GM21529 (cell line): ENCODE measurements around the gene RTN1.

Experiments used
- ATAC-seq: cut with Tn5 transposase; IDR thresholded peaks from one replicate; pipeline ENCODE4 v1.9.1; 2021; ENCODE audit not compliant: unreplicated experiment

Gene RTN1, protein sequence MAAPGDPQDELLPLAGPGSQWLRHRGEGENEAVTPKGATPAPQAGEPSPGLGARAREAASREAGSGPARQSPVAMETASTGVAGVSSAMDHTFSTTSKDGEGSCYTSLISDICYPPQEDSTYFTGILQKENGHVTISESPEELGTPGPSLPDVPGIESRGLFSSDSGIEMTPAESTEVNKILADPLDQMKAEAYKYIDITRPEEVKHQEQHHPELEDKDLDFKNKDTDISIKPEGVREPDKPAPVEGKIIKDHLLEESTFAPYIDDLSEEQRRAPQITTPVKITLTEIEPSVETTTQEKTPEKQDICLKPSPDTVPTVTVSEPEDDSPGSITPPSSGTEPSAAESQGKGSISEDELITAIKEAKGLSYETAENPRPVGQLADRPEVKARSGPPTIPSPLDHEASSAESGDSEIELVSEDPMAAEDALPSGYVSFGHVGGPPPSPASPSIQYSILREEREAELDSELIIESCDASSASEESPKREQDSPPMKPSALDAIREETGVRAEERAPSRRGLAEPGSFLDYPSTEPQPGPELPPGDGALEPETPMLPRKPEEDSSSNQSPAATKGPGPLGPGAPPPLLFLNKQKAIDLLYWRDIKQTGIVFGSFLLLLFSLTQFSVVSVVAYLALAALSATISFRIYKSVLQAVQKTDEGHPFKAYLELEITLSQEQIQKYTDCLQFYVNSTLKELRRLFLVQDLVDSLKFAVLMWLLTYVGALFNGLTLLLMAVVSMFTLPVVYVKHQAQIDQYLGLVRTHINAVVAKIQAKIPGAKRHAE

DNA sequence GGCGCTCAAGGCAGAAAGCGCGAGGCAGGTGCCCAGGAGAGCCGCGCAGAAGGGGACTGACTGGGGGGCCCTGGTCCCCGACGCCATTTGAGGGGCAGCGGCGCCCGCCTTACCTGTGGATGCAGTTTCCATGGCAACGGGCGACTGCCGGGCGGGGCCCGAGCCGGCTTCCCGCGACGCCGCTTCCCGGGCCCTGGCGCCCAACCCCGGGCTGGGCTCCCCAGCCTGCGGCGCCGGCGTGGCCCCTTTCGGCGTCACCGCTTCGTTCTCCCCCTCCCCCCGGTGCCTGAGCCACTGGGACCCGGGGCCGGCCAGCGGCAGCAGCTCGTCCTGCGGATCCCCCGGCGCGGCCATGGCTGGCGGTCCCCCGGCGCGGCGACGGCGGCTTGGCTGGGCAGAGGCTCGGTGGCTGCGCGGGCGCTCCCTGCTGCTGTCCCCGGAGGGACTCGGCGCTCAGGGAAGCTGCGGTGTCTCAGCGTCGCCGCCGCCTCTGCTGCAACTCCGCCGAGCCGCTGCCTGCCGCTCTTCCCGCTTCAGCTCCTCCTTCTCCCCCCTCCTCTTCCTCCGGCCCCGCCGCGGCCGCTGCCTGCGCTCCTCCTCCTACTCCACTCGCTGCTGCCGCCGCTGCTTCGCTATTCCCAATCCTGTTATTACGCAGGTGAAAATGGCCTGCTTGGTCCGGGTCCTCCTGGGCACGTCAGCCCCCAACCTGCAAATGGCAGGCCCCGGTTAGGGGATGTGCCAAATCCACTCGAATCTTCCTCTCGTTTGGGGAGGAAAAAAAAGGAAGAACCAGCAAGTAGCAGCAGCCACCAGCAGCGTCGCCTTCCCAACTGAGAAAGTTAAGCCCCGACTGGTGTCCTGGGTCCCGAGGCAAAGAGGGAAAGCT is at the start of gene RTN1:
TSS of gene RTN1 (minus strand) at position 500 of the 889 bp plus-strand sequence. CDS start at position 354, 146 bp downstream.
- ATAC-seq = peak; percentile 67

DNA sequence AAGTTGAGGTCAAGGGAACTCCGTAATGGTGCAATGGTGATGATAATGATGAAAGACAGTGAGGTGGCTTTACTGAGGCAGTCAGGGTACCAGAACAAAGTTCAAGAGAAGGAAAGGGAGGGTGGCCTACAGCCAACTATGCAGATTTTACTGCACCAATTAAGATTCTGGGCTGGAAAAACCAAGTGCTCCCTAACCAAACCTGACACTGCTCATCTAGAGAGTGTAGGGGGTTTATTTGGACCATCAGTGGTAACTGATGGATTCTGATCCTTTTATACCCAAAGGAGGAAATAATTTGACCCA is 49.8 kb upstream of the RTN1 start:
- no peak for ATAC-seq

DNA sequence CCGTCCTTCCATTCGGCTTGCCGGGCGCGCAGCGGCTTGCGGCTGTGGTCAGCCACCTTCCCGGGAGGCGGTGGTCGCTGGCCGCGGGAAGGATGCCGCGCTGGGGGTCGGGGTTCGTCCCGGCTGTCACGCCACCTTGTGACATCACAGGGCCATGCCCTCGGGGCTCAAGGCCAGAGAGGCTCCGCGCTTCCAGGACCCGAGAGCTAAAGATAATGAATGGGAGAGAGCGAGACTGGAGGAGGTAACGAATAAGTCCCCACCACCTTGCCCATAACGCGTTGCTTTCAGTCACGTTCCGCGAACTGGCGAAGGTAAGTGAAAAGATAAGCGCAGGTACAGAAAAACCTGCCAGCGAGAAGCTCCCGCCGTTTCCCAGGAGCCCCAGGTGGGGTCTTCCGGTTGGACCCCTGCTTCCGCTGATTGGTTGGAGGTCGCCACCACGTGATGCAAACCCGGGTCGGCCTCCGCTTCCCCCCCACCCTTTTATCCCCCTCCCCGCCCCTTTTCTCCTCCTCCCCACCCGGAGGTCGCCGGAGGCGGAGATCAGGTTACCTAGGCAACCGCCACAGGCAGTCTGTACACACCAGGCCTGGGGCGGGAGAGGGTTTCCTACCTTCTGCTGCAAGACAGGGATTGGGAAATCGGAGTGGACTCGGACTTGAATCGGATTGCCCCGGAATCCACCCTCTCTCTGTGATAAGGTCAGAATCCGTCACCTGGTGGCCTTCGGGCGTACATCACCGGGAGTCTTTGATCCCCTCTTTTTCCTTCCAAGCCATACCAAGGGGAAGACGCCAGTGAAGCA is 49.2 kb upstream of the RTN1 start, which contains the start of gene LRRC9:
TSS of gene LRRC9 (plus strand) at position 575 of the 808 bp plus-strand sequence.
- peak; percentile 31 for ATAC-seq

DNA sequence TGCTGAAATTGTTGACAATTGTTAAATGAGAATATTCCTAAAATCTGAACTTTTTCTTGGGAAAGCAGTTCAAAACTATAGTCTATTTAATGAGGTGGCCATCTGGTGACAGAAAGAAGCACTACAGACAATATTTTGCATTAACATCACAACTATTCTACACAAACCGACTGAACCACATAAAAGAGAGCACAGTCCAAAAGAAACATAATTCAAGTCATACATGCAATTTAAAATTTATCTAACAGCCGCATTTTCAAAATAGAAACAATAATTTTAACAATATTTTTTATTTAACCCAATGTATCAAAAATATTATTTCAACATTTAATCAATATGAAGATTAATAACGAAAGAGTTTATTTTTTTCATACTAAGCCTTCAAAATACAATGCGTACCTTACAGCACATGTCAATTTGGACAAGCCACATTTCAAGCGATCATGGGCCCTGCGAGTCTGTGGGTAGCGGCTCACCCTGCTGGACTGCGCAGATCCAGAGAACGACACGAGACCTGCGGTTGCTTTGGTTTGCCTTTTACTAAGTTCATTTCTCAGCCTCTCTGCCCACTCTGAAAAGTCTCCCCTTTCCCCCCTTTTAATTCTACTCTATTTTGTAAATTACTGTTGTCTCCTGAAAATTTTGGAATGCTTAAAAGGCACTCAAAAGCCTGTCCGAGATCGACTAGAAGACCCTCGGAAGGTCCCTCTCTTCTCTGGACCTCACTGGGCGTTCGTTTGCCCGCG is 48.4 kb upstream of the RTN1 start:
- peak; percentile 70 for ATAC-seq

DNA sequence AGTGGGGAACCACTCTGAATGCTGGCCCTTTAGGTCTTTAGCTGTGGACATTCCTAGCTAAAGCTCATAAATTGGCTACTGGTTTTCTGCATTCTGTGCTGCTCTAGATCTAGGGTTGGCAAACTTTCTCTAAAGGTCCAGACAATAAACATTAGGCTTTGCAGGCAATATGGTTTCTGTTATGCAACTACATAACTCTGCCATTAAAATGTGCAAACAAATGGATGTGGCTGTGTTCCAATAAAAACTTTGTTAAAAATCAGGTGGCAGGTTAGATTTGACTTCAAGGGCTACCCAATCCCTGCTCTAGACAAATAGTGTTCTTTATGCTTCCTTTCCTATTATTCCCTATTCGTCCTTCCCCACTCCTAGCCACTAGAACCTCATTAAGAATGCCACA is 42.6 kb upstream of the RTN1 start:
- ATAC-seq = no peak

DNA sequence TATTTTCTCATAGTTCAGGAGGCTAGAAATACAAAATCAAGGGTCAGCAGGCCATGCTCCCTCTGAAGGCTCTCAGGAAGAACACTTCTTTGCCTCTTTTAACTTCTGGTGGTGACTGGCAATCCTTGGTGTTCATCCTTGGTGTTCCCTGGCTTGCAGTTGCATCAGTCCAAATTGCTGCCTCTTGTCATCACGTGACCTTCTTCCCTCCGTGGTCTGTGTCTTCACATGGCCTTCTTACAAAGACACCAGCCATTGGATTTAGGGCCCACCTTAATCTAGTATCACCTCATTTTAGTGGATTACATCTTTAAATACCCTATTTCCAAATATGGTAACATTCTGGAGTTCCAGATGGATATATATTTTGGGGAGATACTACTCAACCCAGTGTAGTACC is 41.9 kb upstream of the RTN1 start:
- no peak for ATAC-seq

DNA sequence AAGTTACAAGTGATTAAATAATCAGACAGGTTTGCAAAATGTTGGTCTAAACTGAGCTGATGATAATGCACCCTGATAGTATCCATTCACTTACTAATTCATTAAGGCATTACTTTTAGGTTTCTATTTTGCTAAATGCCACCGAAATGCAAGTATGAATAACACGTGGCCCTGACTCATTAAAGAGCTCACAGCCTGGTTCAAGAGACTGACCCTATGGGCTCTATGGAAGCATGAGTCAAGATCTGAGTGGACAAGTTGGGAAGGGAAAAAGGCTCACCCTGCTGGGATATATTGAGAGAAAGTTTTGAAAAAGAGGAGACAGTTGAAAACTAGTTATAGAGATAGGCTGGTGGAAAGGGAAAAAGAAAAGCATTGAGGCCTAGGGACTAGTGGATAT is 34.6 kb upstream of the RTN1 start:
- ATAC-seq = no peak

DNA sequence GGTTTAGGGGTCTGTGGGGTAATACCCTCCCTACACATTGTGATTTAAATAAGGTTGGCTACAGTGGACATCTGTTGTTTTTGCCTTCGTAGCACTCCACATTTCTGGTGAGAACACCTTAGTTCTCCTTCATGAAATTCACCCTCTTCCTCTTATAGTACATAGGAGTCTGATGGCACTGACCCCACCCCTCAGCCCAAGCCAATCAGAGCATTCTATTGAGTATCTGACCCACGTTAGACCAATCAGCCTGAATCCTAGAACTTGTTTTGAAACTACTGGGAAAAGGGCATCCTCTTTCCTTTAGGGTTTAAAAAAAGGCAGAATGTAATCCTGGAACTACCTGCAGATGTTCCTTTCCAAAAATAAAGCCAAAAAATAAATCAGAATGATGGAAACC is 33.6 kb upstream of the RTN1 start:
- no peak for ATAC-seq

DNA sequence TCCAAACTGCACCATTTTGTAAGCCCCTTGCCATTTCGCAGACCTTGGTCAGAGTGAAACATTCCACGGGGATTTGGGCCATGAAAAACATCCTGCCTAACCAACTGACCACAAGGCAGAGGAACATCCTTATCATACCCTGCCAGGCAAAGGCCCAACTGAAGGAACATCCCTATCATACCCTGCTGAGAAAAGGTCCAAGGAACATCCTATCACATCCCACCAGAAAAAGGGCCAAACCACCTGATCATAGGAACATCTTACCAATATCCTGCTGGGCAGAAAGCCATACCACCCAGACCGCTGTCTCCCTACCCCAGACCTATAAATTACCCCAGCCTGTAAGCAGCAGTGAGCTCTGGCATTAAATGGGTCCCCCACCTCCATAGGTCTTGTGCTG is 30.0 kb upstream of the RTN1 start:
- no peak for ATAC-seq

DNA sequence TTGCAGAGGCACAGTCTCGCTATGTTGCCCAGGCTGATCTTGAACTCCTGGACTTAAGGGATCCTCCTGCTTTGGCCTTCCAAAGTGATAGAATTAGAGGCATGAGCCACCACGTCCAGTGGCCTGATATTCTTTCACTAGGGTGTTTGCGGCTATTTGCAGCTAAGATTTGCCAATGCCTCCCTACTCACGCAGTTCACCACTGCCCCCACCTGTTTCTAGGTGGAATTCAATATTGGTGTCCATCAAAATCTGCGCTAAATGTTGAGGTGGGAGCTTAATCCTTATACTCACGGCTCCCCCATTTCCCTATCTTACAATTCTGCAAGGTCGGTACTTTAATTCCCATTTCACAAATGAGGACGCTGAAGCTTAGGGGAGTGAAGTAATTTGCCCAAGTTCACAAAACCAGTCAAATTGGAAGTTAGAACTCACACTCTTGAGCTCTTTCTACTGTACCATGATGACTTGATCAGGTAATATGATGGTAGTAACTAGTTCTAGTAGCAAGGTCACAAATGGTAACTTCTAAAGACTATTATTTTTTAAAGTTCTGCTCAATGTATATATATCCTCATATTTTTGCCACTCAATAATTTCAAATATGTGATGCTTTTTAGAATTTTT is 27.3 kb upstream of the RTN1 start:
- no peak for ATAC-seq

DNA sequence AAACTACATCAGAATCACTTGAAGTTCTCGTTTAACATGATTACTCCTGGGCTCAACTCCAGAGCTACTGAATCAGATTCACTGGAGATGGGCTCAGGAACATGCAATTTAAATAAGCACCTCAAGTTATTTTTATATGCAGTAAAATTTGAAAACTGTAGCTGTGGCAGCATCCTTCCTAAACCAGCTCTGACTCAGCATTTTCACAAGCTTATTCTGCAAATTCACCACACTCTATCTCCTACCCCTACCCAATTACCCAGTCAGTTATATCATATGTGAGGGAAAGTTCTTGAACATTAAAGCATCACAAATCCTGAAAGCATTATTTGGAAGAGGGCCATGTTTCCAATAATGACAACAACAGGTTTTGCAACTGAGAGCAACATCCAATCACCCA is 25.1 kb upstream of the RTN1 start:
- ATAC-seq = no peak

DNA sequence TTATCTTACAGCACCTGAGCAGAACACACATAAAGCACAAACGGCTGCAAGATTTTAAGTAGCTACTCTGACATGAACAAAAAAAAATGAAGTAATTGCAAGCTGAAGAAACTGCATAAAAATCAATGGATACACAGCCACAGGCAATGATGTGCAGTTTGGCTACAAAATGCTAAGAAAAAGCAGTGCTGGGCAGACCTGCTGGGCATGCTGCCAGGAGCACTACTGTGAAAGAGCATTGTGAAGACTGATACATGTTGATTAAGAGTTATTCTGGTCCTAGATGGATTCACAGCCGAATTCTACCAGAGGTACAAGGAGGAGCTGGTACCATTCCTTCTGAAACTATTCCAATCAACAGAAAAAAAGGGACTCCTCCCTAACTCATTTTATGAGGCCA is 20.1 kb upstream of the RTN1 start:
- no peak for ATAC-seq

DNA sequence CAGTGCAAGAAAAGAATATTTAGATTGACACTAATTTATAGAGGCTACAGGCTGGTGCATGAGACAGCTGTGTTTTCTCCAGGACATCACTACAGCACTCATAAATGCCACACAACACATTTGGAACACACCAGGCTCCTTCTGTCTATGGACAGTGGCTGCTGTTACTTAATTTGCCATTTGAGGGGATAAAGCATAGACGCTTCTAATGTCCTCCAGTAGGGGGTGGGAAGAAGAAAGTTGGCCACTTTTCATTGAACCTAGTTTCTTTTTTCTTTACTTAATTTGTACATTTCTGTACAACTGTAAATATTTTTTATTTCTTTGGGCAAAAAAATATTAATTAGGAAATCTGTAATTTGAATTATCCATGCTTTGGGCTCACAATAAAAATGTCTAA is 12.4 kb upstream of the RTN1 start:
- ATAC-seq = no peak

DNA sequence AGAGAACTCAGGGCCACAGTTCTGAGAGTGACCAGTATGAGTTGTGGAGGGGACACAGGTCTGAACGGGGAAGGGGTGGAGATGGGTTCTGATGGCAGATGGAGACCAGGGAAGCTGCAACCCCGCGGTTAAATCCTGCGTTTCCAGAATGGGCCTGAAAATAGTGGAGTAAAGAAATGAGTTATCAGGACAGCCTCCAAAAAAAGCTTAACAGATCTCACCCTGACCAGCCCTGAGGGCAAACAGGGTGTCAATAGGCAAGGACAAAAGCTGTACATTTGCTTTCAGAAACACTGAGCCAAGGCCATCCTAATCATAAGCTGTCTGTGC is 555 bp upstream of the RTN1 start:
- no peak for ATAC-seq

DNA sequence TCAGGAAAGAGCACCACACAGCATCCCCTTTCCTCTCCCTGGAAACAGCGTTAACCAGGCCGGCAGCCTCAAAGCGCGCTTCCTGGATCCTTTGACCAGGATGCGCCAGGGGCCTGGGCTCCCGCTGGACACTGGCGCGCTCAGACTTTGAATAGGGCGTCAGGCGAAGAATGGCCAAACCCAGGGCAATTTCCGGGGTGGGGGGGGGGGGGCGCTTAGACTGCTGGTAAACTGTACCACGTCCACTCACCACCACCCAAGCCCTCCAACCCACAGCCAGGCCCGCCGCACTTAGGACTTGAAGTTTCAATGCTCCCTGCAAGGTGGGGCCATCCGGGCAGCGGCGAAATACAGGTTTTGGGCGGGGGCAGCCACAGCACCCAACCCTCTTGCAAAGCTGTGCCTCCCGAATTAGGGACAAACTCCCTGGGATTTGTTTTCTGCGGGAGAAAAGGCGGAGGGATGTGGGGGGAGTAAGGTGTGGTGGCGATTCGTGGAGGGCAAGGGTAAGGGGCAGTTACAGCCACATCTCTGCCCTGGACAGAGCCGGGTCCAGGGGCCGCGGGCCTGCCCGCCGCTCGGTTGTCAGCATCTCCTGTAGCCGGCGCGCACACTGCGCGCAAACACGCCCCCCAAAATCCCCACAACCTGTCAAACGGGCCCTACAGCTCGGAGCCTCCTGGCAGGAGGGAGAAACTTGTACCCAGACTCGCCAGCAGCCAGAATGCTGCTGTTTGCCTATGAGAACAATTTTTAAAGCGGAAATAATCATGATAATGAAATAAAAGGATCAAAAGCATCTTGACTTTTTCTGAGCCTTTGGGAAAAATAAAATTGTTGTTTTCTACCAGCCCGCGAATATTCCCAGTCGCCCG is 958 bp downstream of the RTN1 start:
- no peak for ATAC-seq

DNA sequence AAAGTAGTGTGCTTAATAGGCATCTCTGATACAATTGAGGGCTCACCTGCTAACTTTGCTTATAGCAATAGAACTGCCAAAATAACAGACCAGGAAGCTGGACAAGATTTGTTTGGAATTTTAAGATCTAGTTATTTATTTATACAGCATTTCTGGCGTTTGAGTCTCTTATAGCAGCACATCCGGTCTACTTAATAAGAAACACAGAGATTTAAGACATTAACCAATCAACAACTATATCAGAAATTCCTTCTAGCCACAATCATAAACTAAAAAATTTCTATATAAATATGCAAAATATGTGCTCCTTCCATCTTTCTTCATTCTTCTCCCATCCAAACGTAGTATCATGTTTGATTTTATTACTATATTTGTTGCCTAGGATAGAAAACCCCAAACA is 2.6 kb downstream of the RTN1 start:
- ATAC-seq = no peak

DNA sequence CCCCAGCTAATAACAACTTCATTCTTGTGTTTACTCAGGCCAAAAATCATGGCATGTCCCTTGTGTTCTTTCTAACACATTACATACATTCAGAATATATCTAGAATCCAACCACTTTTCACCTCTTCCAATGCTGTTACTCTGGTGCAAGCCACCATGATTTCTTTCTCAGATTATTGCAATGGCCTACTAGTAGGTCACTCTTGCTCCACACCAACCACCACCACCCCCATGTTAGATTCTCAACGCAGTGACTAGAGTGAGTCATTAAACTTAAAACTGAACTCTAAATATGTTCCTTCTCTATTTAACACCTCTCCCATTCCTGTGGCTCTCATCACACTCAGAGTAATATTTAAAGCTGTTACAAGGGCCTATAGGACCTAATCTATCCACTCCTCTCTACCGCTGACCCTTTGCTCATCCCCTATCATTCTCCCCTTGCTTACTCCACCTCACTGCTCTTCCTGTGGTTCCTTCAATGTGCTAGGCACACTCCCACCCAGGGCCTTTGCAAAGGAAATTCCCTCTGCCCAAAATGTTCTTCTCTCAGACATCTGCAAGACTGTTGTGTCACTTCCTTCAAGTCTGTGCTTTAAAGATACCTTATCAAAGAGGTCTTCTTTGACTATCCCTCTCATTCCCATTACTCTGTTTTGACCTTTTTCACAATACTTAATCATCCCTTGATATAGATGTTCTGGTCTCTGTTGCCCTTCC is 6.6 kb downstream of the RTN1 start:
- ATAC-seq = no peak

DNA sequence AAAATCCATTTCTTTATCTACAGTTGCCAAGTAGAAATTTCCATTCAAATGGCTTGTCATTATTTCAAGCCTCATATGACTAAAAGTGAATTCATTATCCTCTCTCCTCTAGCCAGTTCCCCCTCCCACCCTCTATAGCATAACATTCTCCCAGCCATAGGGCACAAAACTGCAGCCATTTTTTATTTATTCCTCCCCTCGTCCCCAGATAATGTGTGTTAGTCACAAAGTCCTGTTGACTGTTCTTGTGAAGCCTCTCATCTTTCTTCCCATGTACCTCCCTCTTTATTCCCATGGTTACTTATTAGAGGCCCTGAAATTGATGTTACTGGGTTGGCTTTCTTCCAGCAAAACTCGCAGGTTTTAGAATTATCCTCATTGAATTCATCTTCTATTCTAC is 13.2 kb downstream of the RTN1 start:
- ATAC-seq = no peak
